ENCODE measurements around the gene ADRA1B.
A peak's percentile ranks its signal among the peaks of the same experiment; 100 is the strongest.

ADRA1B gene

GRCh38 chr5:159915904-159916840 lies at the start of gene ADRA1B:
ADRA1B (plus strand) TSS chr5:159916482; CDS start chr5:159916906, 424 bp downstream.
- Histone ChIP-seq H3K27ac (peak within 1 kb of the TSS; percentile 65 to 90), H3K4me3 (peak within 1 kb of the TSS; percentile 83)
- TF ChIP-seq, protein P1, sequence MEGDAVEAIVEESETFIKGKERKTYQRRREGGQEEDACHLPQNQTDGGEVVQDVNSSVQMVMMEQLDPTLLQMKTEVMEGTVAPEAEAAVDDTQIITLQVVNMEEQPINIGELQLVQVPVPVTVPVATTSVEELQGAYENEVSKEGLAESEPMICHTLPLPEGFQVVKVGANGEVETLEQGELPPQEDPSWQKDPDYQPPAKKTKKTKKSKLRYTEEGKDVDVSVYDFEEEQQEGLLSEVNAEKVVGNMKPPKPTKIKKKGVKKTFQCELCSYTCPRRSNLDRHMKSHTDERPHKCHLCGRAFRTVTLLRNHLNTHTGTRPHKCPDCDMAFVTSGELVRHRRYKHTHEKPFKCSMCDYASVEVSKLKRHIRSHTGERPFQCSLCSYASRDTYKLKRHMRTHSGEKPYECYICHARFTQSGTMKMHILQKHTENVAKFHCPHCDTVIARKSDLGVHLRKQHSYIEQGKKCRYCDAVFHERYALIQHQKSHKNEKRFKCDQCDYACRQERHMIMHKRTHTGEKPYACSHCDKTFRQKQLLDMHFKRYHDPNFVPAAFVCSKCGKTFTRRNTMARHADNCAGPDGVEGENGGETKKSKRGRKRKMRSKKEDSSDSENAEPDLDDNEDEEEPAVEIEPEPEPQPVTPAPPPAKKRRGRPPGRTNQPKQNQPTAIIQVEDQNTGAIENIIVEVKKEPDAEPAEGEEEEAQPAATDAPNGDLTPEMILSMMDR (IDR thresholded peaks at IDR 0.05) = peak; percentile 78
- peak; percentile 81 for DNase-seq (ENCODE audit: low spot score)

- Histone ChIP-seq H3K4me3 (no peak overlapping the region), H3K27ac (no peak overlapping the region)
- DNase-seq (ENCODE audit: low spot score) = no peak
- TF ChIP-seq, protein P1 (IDR thresholded peaks at IDR 0.05) = no peak
These were observed 42.6 kb upstream of the ADRA1B start for GRCh38 chr5:159873680-159874079.

DNA sequence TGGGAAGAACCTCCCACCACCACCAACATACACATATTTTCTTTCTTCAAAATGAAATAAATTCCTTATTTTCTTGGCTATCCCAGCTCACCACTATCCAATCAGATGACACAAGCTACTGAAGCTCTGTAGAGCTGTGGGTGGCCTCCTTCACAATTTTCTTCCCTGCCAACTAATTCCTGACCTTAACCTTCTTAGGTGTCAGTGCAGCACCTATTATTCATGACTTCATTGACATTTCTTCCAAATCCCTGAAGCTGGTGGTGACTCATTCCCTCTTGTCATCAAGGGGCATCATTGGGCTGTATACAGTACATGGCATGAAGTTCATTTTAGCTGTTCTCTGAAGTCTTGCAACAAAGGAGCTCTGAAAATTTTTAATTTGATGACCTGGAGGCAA lies 42.0 kb upstream of the ADRA1B start:
- TF ChIP-seq, protein P1 (IDR thresholded peaks at IDR 0.05) = no peak
- Histone ChIP-seq H3K4me3 (no peak overlapping the region), H3K27ac (no peak overlapping the region)
- no peak for DNase-seq (ENCODE audit: low spot score)

GRCh38 chr5:159877016-159877415 lies 39.3 kb upstream of the ADRA1B start:
- no peak for DNase-seq (ENCODE audit: low spot score)
- TF ChIP-seq, protein P1 (IDR thresholded peaks at IDR 0.05) = no peak
- H3K4me3 ChIP-seq = no peak overlapping the region
- peak overlapping the region in 1 of 2 donors; percentile 92 for H3K27ac ChIP-seq

DNA sequence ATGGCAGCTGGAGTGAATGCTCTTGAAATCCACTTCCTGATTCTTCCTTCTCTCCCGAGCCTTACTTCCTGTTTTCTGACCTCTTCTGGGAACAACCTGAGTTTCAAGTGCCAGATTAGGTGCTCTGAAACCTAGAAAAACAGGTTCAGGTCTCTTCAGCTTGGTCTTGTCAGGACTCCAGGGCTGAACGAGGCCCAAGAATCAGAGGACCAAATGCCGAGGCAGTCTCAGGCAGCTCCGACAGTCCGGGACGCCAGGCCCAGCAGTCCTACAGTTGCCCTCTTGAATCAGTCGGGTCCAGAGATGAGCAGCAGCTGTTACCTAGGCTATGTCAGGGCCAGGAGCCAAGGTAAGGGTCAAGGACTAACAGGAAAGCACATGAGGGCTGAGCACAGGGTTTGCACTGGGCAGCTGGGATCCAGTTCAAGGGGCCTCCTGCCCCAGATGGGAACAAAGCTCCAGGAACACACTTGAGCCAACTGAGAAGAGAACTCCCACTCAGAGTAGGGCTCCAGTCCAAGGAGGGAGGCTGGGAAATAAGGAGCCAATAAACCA lies 38.3 kb upstream of the ADRA1B start:
- peak overlapping the region; percentile 46 to 92 for H3K27ac ChIP-seq
- no peak for DNase-seq (ENCODE audit: low spot score)
- TF ChIP-seq, protein P1 (IDR thresholded peaks at IDR 0.05) = no peak
- H3K4me3 ChIP-seq = no peak overlapping the region

GRCh38 chr5:159878988-159879471 lies 37.3 kb upstream of the ADRA1B start:
- TF ChIP-seq, protein P1 (IDR thresholded peaks at IDR 0.05) = no peak
- DNase-seq (ENCODE audit: low spot score) = peak; percentile 85
- Histone ChIP-seq H3K4me3 (peak overlapping the region; percentile 31), H3K27ac (peak overlapping the region in 1 of 2 donors; percentile 92)

All from coronary artery (tissue), 2 donors.